A673 (cell line): ENCODE measurements around the gene TSKU.

Experiments used
- CTCF ChIP-seq: fragments of 300-800, 200-600 bp; sonication (generic); conservative IDR thresholded peaks from 2 replicates; pipeline ENCODE4 v1.5.1; 2017; ENCODE audit warnings: low read depth, mild to moderate bottlenecking, antibody characterized with exemption, low read length, moderate library complexity, mixed read lengths
- EZH2 ChIP-seq: fragments of 200-600 bp; sonication (generic); IDR thresholded peaks from 2 replicates; pipeline ENCODE4 v1.6.1; 2017; ENCODE audit warnings: borderline replicate concordance, low read depth, mild to moderate bottlenecking, mixed read lengths, antibody characterized with exemption, low read length; ENCODE audit not compliant: poor library complexity, severe bottlenecking

GRCh38 chr11:76736773-76737495, 46.2 kb upstream of the TSKU start:
- TF ChIP-seq CTCF: no peak
- TF ChIP-seq EZH2: no peak
